GM19351 (cell line): ENCODE measurements around the gene THPO.

Experiments
- ATAC-seq: cut with Tn5 transposase; IDR thresholded peaks from one replicate; pipeline ENCODE4 v1.9.1; 2021; ENCODE audit warnings: mild to moderate bottlenecking, moderate library complexity; ENCODE audit not compliant: unreplicated experiment

Gene THPO

DNA sequence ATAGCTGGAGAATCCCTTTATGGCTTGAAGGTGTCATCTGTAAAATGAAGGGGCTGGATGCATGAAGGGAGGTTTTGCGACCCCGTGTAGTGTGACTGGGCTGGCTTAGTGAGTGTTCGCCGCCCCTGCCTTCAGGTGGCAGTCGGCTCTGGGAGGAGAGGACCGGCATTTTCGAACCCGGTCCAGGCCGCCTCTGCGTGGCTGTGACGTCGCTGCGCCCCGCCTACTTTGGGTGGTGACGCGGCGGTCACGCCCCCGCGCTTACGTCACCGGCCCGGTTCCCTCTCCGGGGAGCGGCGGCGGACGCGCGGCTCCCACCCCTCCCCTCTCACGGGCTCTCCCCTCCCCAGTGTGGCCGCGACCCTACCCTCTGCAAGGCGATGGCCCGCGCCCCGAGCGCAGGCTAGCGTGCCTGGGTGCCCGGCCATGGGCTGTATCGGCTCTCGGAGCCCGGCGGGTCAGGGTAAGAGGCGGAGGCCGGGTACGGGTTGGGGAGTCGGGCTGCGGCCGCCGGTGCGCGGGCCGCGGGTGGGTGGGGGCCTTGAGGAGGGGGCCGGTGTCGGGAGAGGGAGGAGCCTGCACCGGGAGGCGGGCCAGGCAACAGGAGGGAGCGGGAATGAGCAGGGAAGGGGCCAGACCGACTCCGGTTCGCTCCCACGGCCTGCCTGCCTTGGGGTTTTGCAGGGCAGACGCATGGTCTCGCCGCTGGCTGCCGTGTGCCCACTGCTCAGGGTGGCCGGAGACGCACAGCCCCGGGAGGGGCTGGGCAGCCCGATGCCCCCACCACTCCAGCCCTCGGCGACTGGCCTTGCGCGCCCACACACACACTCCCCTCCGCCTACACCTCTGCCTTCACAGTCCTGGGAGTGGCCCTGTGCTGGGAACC is 42.1 kb downstream of the THPO start:
- ATAC-seq = peak; percentile 85

DNA sequence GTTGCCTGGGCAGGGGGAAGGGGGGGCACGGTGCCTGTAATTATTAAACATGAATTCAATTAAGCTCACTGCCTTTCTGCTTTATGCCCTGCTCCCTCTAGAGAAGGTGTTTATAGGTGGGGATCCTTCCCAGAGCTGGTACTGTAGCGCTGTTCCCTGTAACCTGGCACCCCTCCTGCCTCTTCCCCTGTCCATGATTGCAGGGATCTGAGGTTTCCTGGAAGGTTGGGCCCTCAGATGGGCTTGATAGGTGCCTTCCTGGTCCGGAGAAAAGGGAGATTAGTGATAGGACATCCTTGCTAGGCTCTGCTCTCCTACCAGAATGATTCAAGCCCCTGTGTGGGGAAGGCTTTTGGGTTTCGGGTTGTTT is 42.7 kb downstream of the THPO start:
- no peak for ATAC-seq

DNA sequence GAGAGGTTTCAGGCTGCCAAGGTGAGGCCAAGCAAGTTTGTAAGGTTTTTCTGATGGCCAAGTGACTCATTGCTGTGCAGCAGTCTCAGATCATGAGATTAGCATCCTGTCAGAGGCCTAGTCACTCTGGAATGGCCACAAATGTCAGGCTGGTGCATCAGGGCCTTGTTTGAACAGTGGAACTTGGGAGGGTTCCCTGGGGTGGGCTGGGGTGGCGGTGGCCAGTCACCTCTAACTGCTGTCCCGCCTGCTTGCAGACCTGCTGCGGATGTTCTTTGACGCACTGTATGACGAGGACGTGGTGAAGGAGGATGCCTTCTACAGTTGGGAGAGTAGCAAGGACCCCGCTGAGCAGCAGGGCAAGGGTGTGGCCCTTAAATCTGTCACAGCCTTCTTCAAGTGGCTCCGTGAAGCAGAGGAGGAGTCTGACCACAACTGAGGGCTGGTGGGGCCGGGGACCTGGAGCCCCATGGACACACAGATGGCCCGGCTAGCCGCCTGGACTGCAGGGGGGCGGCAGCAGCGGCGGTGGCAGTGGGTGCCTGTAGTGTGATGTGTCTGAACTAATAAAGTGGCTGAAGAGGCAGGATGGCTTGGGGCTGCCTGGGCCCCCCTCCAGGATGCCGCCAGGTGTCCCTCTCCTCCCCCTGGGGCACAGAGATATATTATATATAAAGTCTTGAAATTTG is 43.4 kb downstream of the THPO start:
- ATAC-seq = no peak

DNA sequence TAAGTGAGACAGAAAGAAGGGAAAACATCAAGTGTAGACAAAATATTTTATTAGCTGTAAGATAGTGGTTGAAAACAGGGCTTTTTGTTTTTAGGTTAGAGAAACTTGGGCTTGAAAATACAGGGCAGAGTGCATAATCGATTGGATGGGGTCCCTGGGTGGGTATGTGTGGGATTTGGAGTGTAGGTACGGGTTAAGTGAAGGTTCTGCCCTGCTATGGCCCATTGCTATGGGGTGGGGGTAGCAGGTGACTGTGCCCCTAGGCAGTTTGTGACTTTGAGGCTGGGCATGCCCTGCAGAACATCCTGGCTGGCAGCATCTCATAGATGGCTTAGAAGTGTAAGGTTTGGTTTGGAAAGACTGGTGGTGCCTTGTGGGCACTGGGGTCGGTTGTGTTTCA is 44.3 kb downstream of the THPO start:
- no peak for ATAC-seq

DNA sequence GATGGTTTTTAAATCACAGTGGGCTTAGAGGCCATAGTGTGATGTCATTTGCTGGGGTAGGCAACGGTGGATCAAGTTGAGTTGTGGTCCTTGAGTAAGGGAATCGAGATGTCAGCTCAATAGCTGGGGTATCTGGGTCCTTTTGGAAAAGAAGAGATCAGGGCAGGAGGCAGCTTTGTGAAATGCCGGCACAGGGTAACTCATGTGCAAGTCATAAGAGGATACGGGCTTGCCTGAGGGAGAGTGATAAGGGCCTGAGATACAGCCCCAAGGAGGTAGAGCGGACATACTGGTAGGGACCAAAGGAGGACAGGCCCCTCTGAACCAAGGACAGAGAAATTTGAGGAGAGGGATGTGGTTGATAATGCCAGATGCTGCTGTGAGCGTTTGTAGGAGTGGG is 44.8 kb downstream of the THPO start:
- no peak for ATAC-seq

DNA sequence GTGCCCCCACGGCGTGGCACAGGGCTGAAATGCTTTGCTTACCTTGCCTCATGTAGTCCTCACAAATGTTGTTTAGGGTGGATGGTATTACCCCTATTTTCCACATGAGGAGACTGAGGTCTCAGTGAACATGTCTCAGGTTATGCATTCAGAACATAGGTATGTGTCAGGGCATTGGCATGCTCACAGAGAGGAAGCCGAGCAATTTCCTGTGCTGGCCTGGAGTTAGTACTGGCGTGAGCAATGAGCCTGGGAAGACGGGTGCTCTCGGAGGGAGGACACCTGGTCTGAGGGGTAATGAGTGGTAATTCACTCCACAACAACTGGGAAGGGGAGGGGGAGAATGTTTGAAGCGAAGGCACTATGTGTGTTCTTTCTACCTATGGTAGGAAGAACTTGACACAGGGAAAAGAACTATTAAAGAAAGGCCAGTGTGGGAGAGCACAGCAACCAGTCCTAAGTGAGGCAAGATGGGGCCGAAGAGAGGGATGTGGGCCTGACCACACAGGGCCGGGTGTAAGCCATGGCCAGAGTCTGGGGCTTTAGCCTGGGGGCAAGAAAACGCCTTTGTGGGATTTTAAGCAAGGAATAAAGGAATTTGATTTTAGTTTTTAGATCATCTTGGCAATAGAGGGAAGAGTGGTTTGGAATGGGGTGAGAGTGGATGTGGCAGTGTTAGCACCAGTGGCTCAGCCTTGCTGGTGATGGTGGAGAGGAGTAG is 45.5 kb downstream of the THPO start:
- no peak for ATAC-seq

DNA sequence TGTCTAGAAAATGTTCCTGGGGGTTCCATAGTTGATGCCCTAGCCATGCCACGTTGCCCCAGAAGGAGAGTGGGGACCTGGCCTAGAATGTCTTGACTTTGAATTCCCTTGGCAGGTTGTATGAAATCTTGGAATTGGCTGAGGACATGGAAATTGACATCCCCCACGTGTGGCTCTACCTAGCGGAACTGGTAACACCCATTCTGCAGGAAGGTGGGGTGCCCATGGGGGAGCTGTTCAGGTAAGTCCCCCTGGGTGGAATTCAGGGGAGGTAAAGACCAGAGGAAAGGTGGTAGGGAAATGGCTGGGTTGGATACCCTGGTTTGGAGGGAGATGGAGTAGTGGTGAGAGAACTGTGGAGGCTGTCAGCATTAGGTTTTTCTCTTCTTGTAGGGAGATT is 49.5 kb downstream of the THPO start:
- ATAC-seq = no peak

DNA sequence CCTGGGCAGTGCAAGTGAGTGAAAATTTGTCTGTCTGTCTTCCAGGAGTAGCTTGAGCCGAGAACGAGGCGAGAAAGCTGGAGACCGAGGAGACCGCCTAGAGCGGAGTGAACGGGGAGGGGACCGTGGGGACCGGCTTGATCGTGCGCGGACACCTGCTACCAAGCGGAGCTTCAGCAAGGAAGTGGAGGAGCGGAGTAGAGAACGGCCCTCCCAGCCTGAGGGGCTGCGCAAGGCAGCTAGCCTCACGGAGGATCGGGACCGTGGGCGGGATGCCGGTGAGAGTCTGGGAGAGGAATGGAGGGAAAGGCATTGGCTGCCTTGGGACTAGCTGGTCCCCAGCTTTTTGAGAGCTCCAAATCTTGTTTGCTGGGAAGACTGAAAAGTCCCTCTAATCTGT is 50.8 kb downstream of the THPO start:
- no peak for ATAC-seq

DNA sequence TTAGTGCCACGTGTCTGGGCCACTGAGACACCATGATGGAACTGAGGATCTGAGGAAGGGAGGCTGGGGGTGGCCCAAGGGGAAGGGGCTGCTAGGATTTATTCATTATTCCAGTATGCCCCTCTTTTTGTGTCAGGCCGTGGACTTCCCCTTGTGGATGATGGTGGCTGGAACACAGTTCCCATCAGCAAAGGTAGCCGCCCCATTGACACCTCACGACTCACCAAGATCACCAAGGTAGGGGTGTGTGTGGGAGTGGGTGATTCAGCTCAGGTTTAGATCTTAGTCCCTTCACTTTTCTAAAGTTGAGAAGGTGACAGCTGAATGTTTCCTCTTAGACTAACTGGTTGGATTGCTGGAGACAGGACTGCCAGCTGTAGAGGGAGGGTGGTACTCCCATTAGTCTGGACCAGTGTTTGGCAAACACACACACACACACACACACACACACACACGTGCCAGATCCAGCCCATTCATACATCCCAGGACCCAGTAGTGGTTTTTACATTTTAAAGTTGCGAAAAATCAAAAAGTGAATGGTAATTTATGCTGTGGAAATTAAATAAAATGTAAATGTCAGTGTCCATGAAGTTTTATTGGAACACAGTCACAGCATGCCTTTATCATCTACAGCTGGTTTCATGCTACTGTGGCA is 52.2 kb downstream of the THPO start:
- no peak for ATAC-seq

DNA sequence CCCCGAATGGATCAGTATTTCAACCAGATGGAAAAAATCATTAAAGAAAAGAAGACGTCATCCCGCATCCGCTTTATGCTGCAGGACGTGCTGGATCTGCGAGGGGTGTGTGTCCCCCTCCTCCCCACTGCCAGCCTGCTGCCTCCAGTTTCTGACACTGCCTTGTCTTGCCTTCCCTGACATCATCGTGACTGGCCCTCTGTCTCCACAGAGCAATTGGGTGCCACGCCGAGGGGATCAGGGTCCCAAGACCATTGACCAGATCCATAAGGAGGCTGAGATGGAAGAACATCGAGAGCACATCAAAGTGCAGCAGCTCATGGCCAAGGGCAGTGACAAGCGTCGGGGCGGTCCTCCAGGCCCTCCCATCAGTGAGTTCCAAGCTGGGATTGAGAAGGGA is 52.7 kb downstream of the THPO start:
- ATAC-seq = no peak

DNA sequence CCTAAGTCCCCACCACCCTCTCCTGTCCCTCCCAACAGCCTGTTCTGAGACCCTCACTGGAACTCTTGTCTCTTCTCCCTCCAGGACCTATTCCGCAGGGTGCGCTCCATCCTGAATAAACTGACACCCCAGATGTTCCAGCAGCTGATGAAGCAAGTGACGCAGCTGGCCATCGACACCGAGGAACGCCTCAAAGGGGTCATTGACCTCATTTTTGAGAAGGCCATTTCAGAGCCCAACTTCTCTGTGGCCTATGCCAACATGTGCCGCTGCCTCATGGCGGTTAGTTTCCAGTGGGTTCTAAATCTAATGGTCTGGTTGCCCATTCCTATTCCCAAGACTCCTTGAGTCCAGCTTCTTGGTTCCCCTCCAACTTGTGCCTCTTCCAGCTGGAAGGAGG is 54.3 kb downstream of the THPO start:
- ATAC-seq = no peak

DNA sequence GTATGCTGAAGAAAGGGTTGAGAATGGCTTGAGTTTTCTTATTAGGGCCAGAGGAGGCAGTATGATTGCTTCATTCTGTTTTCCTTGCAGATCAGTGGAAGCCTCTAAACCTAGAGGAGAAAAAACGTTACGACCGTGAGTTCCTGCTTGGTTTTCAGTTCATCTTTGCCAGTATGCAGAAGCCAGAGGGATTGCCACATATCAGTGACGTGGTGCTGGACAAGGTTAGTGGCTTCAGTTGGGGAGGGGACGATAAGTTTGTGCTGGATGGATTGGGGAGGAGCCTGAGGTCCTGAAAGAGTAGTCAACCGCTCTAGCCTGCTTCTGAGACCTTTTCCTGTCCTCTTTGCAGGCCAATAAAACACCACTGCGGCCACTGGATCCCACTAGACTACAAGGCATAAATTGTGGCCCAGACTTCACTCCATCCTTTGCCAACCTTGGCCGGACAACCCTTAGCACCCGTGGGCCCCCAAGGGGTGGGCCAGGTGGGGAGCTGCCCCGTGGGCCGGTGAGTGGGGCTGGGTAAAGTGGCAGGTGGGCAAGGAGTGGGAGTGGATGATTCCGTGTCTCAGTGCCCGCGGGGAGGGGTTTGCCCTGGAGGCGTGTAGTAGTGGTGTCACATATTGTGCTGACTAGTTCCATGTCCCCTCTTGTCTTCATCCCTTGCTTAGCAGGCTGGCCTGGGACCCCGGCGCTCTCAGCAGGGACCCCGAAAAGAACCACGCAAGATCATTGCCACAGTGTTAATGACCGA is 55.1 kb downstream of the THPO start:
- no peak for ATAC-seq
